ENCODE results near the gene RPS6KA3. TPM values are rescaled to one million over a fixed set of nuclear protein-coding genes. Genes with fewer than 3 reads are reported as not detected.

Gene RPS6KA3
- total and polyA plus RNA-seq, 2 donors (not counting 1 experiment from before 2014, with no cell fraction given), result 17.0 to 63.0 TPM

- no peaks in the 10 kb centered on the region for H3K4me1 Mint-ChIP-seq
- no peak for DNase-seq
- Histone ChIP-seq H3K4me1 (ENCODE audit: control insufficient read depth in 2 of 2, insufficient read depth in 2 of 2, low read length in 2 of 2) (no peaks in the 10 kb centered on the region), H3K4me3 (ENCODE audit: control extremely low read depth in 1 of 5, extremely low read depth in 1 of 5, insufficient read depth in 1 of 5, low read depth in 2 of 5, low read length in 4 of 5) (no peak overlapping the region), H3K4me2 (replicated peaks; ENCODE audit: low read depth, low read length, poor library complexity, severe bottlenecking) (no peak overlapping the region), H3K36me3 (replicated peaks in 1 of 2; ENCODE audit: control extremely low read depth in 1 of 2, control insufficient read depth in 1 of 2, extremely low read depth in 1 of 2, insufficient read depth in 2 of 2, low read length in 1 of 2) (peaks cover 2 to 39% of the 10 kb centered on the region in 2 experiments), H2AFZ (ENCODE audit: insufficient read depth, low read depth, low read length, poor library complexity, severe bottlenecking) (no peak overlapping the region), H4K20me1 (ENCODE audit: control insufficient read depth, insufficient read depth, low read length, poor library complexity, severe bottlenecking) (no peaks in the 10 kb centered on the region), H3K27ac (ENCODE audit: low read length in 2 of 2) (no peak overlapping the region), H3K9ac (ENCODE audit: low read length) (no peak overlapping the region), H3K79me2 (ENCODE audit: control insufficient read depth, insufficient read depth, low read length) (no peaks in the 10 kb centered on the region), H3K27me3 (replicated peaks in 1 of 4; ENCODE audit: control extremely low read depth in 1 of 4, control insufficient read depth in 3 of 4, insufficient read depth in 4 of 4, low read length in 3 of 4) (no peaks in the 10 kb centered on the region), H3K9me3 (ENCODE audit: control extremely low read depth in 1 of 3, control insufficient read depth in 2 of 3, insufficient read depth in 1 of 3, low read length in 2 of 3) (no peaks in the 10 kb centered on the region)
- POLR2A ChIA-PET, result no interaction called here
- intact Hi-C loops (cut with micrococcal nuclease), result no loop called here
- WGBS (ENCODE audit: insufficient coverage), result no CpG with 5 or more reads among the region's 2 CpGs
- ATAC-seq (ENCODE audit: low read depth), result no peak
- no peak overlapping the region for H3K27ac Mint-ChIP-seq
- TF ChIP-seq CTCF (IDR thresholded peaks at IDR 0.05) (no peak), EZH2 (IDR thresholded peaks at IDR 0.05; ENCODE audit: borderline replicate concordance, insufficient read depth, low read depth, low read length, poor library complexity, severe bottlenecking) (no peak)
- no peak overlapping the region for H3K4me3 Mint-ChIP-seq
- H3K27me3 Mint-ChIP-seq, result no peaks in the 10 kb centered on the region
- H3K9me3 Mint-ChIP-seq (ENCODE audit: insufficient read depth), result no peaks in the 10 kb centered on the region
- CTCF ChIA-PET, result interaction anchor here (0.7 kb wide), 1 partner anchor 19 kb away, joined by 3 read pairs; no protein-coding TSS in a partner anchor
Observed at GRCh38 chrX:20173856-20174255, 92.9 kb downstream of the RPS6KA3 start.

- no peaks in the 10 kb centered on the region for H3K27me3 ChIP-seq (replicated peaks in 1 of 4; ENCODE audit: control extremely low read depth in 1 of 4, control insufficient read depth in 3 of 4, insufficient read depth in 4 of 4, low read length in 3 of 4)
- no peak overlapping the region for H3K4me3 ChIP-seq (ENCODE audit: control extremely low read depth in 1 of 5, extremely low read depth in 1 of 5, insufficient read depth in 1 of 5, low read depth in 2 of 5, low read length in 4 of 5)
- TF ChIP-seq CTCF (IDR thresholded peaks at IDR 0.05), result no peak
- TF ChIP-seq EZH2 (IDR thresholded peaks at IDR 0.05; ENCODE audit: borderline replicate concordance, insufficient read depth, low read depth, low read length, poor library complexity, severe bottlenecking), result no peak
- no peak overlapping the region for H2AFZ ChIP-seq (ENCODE audit: insufficient read depth, low read depth, low read length, poor library complexity, severe bottlenecking)
- H3K9me3 Mint-ChIP-seq (ENCODE audit: insufficient read depth), result no peaks in the 10 kb centered on the region
- intact Hi-C loops (cut with micrococcal nuclease), result no loop called here
- no peak overlapping the region for H3K27ac ChIP-seq (ENCODE audit: low read length in 2 of 2)
- H3K4me2 ChIP-seq (replicated peaks; ENCODE audit: low read depth, low read length, poor library complexity, severe bottlenecking), result no peak overlapping the region
- ATAC-seq (ENCODE audit: low read depth) (no peak), DNase-seq (no peak)
- no peaks in the 10 kb centered on the region for H3K79me2 ChIP-seq (ENCODE audit: control insufficient read depth, insufficient read depth, low read length)
- no peaks in the 10 kb centered on the region for H3K4me1 ChIP-seq (ENCODE audit: control insufficient read depth in 2 of 2, insufficient read depth in 2 of 2, low read length in 2 of 2)
- H3K9me3 ChIP-seq (ENCODE audit: control extremely low read depth in 1 of 3, control insufficient read depth in 2 of 3, insufficient read depth in 1 of 3, low read length in 2 of 3), result no peaks in the 10 kb centered on the region
- no peak overlapping the region for H3K9ac ChIP-seq (ENCODE audit: low read length)
- no peaks in the 10 kb centered on the region for H4K20me1 ChIP-seq (ENCODE audit: control insufficient read depth, insufficient read depth, low read length, poor library complexity, severe bottlenecking)
- CTCF ChIA-PET, result no interaction called here
- no peaks in the 10 kb centered on the region for H3K4me1 Mint-ChIP-seq
- no peak overlapping the region for H3K27ac Mint-ChIP-seq
- WGBS (ENCODE audit: insufficient coverage), result no CpG with 5 or more reads among the region's 2 CpGs
- peaks cover 2 to 39% of the 10 kb centered on the region in 2 experiments for H3K36me3 ChIP-seq (replicated peaks in 1 of 2; ENCODE audit: control extremely low read depth in 1 of 2, control insufficient read depth in 1 of 2, extremely low read depth in 1 of 2, insufficient read depth in 2 of 2, low read length in 1 of 2)
- no peak overlapping the region for H3K4me3 Mint-ChIP-seq
- no peaks in the 10 kb centered on the region for H3K27me3 Mint-ChIP-seq
- POLR2A ChIA-PET, result no interaction called here
Observed at GRCh38 chrX:20173313-20173712, 93.4 kb downstream of the RPS6KA3 start.
